Measurements from ENCODE around the gene UBE2QL1. TPM values are rescaled to one million over a fixed set of nuclear protein-coding genes. Genes with fewer than 3 reads are reported as not detected.

The UBE2QL1 gene
- total RNA-seq, 1 donor = under 0.01 TPM

- Histone ChIP-seq H4K20me1 (ENCODE audit: insufficient read depth, low read length) (no peaks in the 10 kb centered on the region), H3K36me3 (ENCODE audit: insufficient read depth, low read length) (no peaks in the 10 kb centered on the region), H2AFZ (ENCODE audit: low read length) (no peak overlapping the region), H3K4me2 (ENCODE audit: insufficient read depth, low read length) (no peak overlapping the region), H3K4me3 (ENCODE audit: insufficient read depth, low read length) (no peak overlapping the region), H3K4me1 (ENCODE audit: insufficient read depth, low read length) (no peaks in the 10 kb centered on the region), H3K27me3 (ENCODE audit: insufficient read depth, low read length) (no peaks in the 10 kb centered on the region), H3K27ac (ENCODE audit: low read depth, low read length) (no peak overlapping the region), H3K79me2 (ENCODE audit: insufficient read depth, low read length) (no peaks in the 10 kb centered on the region), H3K9me3 (ENCODE audit: low read depth, low read length) (no peaks in the 10 kb centered on the region)
- DNase-seq (ENCODE audit: insufficient read length, low spot score, missing footprints) = no peak
- TF ChIP-seq CTCF (IDR thresholded peaks at IDR 0.05; ENCODE audit: extremely low read depth, low read depth, low read length) = no peak
Measured at GRCh38 chr5:6486074-6486473, 37.4 kb downstream of the UBE2QL1 start.

- Histone ChIP-seq H3K36me3 (ENCODE audit: insufficient read depth, low read length) (no peaks in the 10 kb centered on the region), H2AFZ (ENCODE audit: low read length) (no peak overlapping the region), H3K9me3 (ENCODE audit: low read depth, low read length) (no peaks in the 10 kb centered on the region), H3K4me3 (ENCODE audit: insufficient read depth, low read length) (no peak overlapping the region), H3K4me1 (ENCODE audit: insufficient read depth, low read length) (no peaks in the 10 kb centered on the region), H3K27me3 (ENCODE audit: insufficient read depth, low read length) (no peaks in the 10 kb centered on the region), H3K79me2 (ENCODE audit: insufficient read depth, low read length) (no peaks in the 10 kb centered on the region), H4K20me1 (ENCODE audit: insufficient read depth, low read length) (no peaks in the 10 kb centered on the region), H3K4me2 (ENCODE audit: insufficient read depth, low read length) (no peak overlapping the region), H3K27ac (ENCODE audit: low read depth, low read length) (no peak overlapping the region)
- no peak for TF ChIP-seq CTCF (IDR thresholded peaks at IDR 0.05; ENCODE audit: extremely low read depth, low read depth, low read length)
- no peak for DNase-seq (ENCODE audit: insufficient read length, low spot score, missing footprints)
Measured at GRCh38 chr5:6487081-6487480, 38.4 kb downstream of the UBE2QL1 start.

DNA sequence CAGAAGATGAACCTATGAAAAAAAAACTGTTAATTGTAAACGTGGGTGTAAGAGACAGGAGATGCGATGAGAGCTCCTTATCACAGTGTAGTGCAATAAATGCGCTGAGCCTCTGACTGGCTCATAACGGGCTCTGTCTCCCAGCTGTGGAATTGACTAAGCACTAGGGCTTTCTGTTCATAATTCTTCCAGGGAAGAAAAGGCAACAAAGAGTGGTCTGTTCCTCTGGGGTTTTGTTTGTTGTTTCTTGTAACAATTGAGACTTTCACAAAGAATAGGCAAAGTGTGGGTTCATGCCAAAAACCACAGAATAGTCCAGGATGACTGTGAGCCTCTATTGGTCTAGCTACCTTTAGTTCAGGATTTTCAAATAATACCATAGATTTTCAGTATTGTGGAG lies 39.4 kb downstream of the UBE2QL1 start:
- no peaks in the 10 kb centered on the region for H3K27me3 ChIP-seq (ENCODE audit: insufficient read depth, low read length)
- no peaks in the 10 kb centered on the region for H3K4me1 ChIP-seq (ENCODE audit: insufficient read depth, low read length)
- H3K79me2 ChIP-seq (ENCODE audit: insufficient read depth, low read length) = no peaks in the 10 kb centered on the region
- no peak for TF ChIP-seq CTCF (IDR thresholded peaks at IDR 0.05; ENCODE audit: extremely low read depth, low read depth, low read length)
- H4K20me1 ChIP-seq (ENCODE audit: insufficient read depth, low read length) = no peaks in the 10 kb centered on the region
- H3K4me2 ChIP-seq (ENCODE audit: insufficient read depth, low read length) = no peak overlapping the region
- H3K4me3 ChIP-seq (ENCODE audit: insufficient read depth, low read length) = no peak overlapping the region
- no peak overlapping the region for H3K27ac ChIP-seq (ENCODE audit: low read depth, low read length)
- H3K36me3 ChIP-seq (ENCODE audit: insufficient read depth, low read length) = no peaks in the 10 kb centered on the region
- H3K9me3 ChIP-seq (ENCODE audit: low read depth, low read length) = no peaks in the 10 kb centered on the region
- H2AFZ ChIP-seq (ENCODE audit: low read length) = no peak overlapping the region
- no peak for DNase-seq (ENCODE audit: insufficient read length, low spot score, missing footprints)

DNA sequence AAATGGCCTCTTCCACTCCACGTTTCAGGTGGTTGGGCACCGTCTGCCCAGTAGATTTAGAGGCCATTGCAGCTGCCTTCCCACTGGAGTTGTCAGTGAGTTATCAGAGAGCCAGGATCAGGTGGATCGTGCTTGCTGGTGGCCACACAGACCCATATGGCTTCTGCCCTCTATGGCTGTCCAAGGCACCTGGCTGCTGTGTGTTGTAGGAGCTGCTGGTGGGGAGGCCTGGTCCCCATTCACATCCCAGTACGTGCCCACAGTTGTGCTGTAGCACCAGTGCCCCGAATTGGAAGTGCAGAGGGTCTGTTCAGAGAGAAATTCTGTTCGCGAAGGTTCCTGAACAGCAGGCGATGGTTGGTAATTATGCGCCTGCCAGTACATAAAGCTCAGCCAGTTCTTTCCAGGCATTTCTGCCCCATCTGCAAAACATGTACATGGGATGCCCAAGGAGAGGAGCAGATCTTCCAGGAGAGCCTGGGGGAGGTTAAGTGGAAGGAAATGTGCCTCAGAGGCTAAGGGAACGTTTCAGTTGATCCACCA lies 41.1 kb downstream of the UBE2QL1 start:
- no peaks in the 10 kb centered on the region for H3K27me3 ChIP-seq (ENCODE audit: insufficient read depth, low read length)
- no peaks in the 10 kb centered on the region for H3K36me3 ChIP-seq (ENCODE audit: insufficient read depth, low read length)
- H3K9me3 ChIP-seq (ENCODE audit: low read depth, low read length) = no peaks in the 10 kb centered on the region
- H3K79me2 ChIP-seq (ENCODE audit: insufficient read depth, low read length) = no peaks in the 10 kb centered on the region
- no peaks in the 10 kb centered on the region for H3K4me1 ChIP-seq (ENCODE audit: insufficient read depth, low read length)
- TF ChIP-seq CTCF (IDR thresholded peaks at IDR 0.05; ENCODE audit: extremely low read depth, low read depth, low read length) = no peak
- DNase-seq (ENCODE audit: insufficient read length, low spot score, missing footprints) = no peak
- H3K27ac ChIP-seq (ENCODE audit: low read depth, low read length) = no peak overlapping the region
- no peak overlapping the region for H3K4me2 ChIP-seq (ENCODE audit: insufficient read depth, low read length)
- no peak overlapping the region for H2AFZ ChIP-seq (ENCODE audit: low read length)
- no peaks in the 10 kb centered on the region for H4K20me1 ChIP-seq (ENCODE audit: insufficient read depth, low read length)
- no peak overlapping the region for H3K4me3 ChIP-seq (ENCODE audit: insufficient read depth, low read length)

Measured in osteoblast (primary cell).